ENCODE data around the gene NCOA7.
A peak's percentile ranks its signal among the peaks of the same experiment; 100 is the strongest.
"Not testable (repeated sequence)": the region's sequence is repeated elsewhere in the genome, so short reads cannot be mapped to it uniquely, and the experiment has no call there.

NCOA7 gene

DNA sequence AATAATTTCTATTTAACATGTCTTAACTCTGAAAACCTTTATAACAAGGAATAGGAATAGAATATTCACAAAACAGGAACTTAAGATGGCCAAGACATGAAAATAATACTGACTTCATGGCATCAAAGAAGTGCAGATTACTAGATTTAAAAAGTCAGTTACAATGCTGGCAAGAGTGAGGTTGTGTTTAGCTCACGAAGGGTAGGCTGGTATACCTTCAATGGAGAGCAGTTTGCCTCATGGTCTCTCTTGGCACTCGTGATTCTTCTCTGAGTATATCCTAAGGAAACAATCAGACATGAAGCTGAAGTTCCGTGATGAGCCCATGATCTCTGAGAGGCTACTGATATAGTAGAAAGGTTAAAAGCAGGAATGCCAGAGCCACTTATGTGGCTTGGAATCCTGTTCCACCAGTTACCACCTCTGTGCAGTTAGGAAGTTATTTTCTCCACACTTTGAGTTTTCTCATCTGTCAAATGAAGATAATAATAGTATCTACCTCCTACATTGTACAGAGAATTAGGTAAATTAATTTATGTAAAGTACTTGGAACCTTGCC is 7.2 kb downstream of the NCOA7 start:
- DNase-seq (ENCODE audit: low read depth), result no peak
- no peak for TF ChIP-seq CTCF (conservative IDR thresholded peaks at IDR 0.05; ENCODE audit: low read length)
- H3K4me3 ChIP-seq (ENCODE audit: low read length), result no peak overlapping the region

- peak; percentile 44 for DNase-seq (ENCODE audit: low read depth)
- no peak overlapping the region for H3K4me3 ChIP-seq (ENCODE audit: low read length)
- TF ChIP-seq CTCF (conservative IDR thresholded peaks at IDR 0.05; ENCODE audit: low read length), result no peak
Measured at GRCh38 chr6:125798734-125799508, 8.2 kb downstream of the NCOA7 start.

DNA sequence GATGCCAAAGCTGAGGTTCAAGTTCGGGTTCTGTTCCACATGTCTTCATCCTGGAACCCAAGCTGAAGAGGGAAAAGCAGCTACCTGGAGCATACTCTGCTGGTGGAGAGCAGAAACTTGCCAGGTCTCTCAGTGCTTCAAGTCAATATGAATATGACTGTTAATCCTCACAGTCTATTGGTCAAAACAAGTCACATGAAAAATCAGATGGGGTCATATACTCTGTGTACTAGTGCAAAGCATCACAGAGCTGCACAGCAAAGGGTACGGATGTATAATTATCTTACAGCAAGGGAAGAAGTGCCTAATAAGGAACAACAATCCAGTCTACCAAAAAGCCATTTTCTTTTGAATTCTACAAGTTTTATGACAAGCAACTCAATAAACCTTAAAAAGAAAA is 11.6 kb downstream of the NCOA7 start:
- no peak overlapping the region for H3K4me3 ChIP-seq (ENCODE audit: low read length)
- DNase-seq (ENCODE audit: low read depth), result no peak
- no peak for TF ChIP-seq CTCF (conservative IDR thresholded peaks at IDR 0.05; ENCODE audit: low read length)

DNA sequence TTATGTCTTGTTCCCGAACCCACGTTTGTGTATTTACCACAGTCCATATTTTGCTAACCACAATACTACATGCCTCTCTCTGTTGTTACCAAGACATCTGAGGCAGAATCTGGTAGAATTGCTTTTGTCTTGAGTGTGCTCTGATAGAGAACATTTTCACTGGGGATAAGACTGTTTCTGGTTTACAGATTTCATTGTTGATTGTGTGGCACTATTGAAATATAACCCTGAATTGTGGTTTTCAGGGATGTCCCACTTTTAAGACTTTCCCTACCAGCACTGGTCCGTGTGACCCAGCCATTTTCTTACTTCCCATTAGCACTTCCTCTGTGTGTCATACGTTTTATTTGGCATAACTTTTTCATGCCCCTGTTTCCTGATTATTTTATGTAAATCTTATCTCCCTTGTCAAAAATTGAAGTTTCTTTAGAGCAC is 12.2 kb downstream of the NCOA7 start:
- H3K4me3 ChIP-seq (ENCODE audit: low read length), result no peak overlapping the region
- DNase-seq (ENCODE audit: low read depth), result peak; percentile 36
- TF ChIP-seq CTCF (conservative IDR thresholded peaks at IDR 0.05; ENCODE audit: low read length), result no peak

DNA sequence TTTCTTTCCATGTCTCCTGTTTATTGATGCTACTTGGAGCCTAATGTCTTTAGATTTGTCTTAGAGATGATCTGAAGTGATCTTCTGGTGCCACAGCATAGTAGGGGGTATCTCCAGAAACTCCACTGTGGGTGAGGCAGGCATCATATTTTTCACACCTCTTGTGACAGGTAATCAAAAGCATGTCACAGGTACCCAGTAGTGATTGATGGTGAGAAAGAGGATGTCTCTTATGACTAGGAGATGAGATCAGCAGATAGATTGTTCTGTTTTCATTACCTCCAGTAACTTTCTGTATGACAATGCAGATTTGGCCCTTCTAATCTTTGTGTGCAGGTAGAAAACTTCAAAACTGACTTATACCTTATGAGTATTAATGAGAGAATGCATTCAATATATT is 13.5 kb downstream of the NCOA7 start:
- no peak for DNase-seq (ENCODE audit: low read depth)
- TF ChIP-seq CTCF (conservative IDR thresholded peaks at IDR 0.05; ENCODE audit: low read length), result no peak
- no peak overlapping the region for H3K4me3 ChIP-seq (ENCODE audit: low read length)

DNA sequence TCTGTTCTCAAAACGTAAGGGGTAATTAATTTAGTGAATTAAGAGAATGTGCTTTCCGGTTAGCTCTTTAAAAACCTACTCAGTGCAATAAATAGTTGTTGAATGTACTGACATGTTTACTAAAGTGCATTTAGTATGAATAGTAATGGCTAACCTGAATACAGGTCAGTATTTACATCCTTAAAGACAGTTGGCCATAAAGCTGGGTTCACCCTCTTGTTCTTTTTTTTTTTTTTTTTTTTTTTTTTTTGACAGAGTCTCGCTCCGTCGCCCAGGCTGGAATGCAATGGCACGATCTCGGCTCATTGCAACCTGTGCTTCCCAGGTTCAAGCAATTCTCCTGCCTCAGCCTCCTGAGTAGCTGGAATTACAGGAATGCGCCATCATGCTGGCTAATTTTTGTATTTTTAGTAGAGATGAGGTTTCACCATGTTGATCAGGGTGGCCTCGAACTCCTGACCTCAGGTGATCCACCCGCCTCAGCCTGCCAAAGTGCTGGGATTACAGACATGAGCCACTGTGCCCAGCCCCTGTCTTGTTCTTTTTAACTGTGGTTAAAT is 14.2 kb downstream of the NCOA7 start:
- H3K4me3 ChIP-seq (ENCODE audit: low read length); DNase-seq (ENCODE audit: low read depth): not testable (repeated sequence)

GRCh38 chr6:125806813-125807212 is 16.1 kb downstream of the NCOA7 start:
- no peak overlapping the region for H3K4me3 ChIP-seq (ENCODE audit: low read length)
- no peak for DNase-seq (ENCODE audit: low read depth)
- no peak for TF ChIP-seq CTCF (conservative IDR thresholded peaks at IDR 0.05; ENCODE audit: low read length)
